Mammary epithelial cell (primary cell): ENCODE results near the gene ADAMTS17.

Experiments
- CTCF ChIP-seq, 2 donors: IDR thresholded peaks in 1 of 2; conservative IDR thresholded peaks in 1 of 2; 2 replicates each; pipeline ENCODE4 v1.5.1; 2011 to 2012; ENCODE audit warnings: inconsistent platforms in 2 of 2, low read length in 2 of 2, mild to moderate bottlenecking in 2 of 2, control low read depth in 1 of 2, low read depth in 1 of 2; ENCODE audit not compliant: insufficient read depth in 1 of 2; ENCODE audit errors: extremely low read depth in 1 of 2
- EZH2 ChIP-seq: IDR thresholded peaks from 2 replicates; pipeline ENCODE4 v1.6.1; 2012; ENCODE audit warnings: low read length, inconsistent platforms, borderline replicate concordance

- TF ChIP-seq CTCF (conservative IDR thresholded peaks at IDR 0.05 in 1 of 2, IDR thresholded peaks at IDR 0.05 in 1 of 2; ENCODE audit: extremely low read depth in 1 of 2, insufficient read depth in 1 of 2, low read depth in 1 of 2, low read length in 2 of 2), result no peak
- no peak for TF ChIP-seq EZH2
Observed at GRCh38 chr15:100017140-100017539, 324.6 kb downstream of the ADAMTS17 start.
